ENCODE data around the gene LDAH.

Gene LDAH

DNA sequence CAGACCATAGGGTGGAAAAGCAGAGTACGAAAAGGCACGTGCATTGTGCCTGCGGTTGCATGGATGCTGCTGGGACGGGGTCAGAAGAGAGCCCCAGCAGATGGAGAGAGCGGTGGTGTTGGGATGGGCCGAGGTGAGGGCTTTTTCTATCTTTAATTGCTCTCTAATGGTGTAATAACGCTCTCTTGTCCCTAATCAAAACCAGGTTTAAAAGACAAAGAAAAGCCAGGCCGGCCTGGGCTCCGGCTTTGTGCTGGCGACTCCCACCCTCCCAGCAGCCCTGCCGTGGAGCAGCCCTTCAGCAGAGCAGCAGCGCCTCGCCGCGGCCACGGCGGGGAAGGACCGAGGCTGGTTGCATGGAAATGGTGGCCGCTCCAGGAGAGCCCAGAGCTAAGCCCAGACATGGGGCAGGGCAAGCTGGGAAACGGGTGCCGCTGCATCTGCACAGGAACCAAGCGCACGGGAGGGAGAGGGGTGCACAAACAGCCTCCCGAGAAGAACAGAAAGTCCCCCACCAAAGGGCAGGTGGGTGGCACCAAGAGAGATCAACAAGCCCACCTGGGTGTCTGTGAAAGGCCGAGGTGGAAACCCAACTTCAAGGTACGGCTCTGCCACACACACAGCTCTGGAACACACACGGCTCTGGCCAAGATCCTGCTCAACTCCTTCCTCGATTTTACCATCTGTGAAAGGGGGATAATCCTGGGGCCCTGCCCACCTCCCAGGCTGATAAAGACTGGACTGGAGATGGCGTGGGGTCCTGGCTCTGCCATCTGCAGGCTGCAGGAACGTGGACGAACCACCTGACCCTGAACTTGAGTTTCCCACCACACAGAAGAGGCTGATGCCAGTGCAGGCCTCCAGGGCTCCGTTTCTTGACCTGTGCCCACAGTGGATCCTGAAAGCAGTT, 187.0 kb downstream of the LDAH start:
- peak; percentile 9 for DNase-seq (ENCODE audit: low read depth)

DNA sequence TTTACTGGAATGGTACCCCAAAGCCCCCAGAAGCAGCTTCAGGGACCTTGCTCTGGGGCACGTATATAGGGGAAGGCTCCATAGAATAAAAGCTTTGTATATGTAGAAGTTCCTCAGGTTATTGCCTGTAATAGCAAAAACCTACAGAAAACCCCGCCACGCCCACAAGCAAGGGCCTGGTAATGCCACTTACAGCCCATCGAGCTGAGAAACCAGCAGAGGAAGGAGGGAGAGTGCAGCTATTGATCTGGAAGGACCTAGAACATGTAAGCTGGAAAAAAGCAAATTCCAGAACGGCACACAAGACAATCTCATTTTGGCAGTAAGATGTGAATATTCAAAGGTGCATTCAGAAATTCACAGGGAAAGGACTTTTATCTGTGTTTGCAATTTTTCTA, 187.8 kb downstream of the LDAH start:
- DNase-seq (ENCODE audit: low read depth) = no peak

DNA sequence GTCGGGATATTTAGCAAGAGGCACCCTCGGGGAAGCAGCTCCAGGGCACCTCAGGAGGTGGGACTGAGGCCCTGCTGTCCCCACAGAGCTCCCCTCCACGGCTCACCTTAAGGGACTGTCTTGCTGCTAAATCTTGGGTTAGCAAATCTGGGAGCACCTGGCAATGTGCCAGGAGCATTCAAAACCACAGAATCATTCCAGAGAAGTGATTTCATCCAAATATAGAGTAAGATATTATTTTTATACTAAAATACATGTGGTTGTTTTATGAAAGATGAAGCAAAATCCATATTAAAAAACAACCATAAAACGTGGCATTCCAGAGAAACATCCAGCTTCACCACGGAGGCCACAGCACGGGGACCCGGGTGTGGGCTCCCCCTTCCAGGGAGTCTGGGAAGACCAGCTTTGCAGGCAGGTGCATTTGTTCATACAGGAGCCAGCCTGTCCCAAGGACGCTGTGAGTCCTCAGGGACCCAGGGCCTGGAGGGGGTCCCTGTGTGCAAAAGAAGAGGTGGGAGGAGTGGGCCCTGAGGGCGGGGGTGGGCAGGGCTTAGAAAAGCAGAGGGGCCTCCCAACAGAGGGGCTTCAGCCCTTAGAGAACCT, 188.3 kb downstream of the LDAH start:
- no peak for DNase-seq (ENCODE audit: low read depth)

Data from activated T-cell treated with anti-CD3 and anti-CD28 coated beads for 24 hours (primary cell).